Prostate gland (tissue), 2 donors: ENCODE data around the gene KDR.

Source experiments
- POLR2A ChIP-seq: fragments of 450-650 bp; IDR thresholded peaks from one replicate; pipeline ENCODE4 v1.6.1; 2016; ENCODE audit warnings: antibody characterized with exemption, mild to moderate bottlenecking
- POLR2AphosphoS5 ChIP-seq: sonication (generic); formaldehyde crosslinking; IDR thresholded peaks from one replicate; pipeline ENCODE4 v1.6.1; 2017; ENCODE audit warnings: antibody characterized with exemption
- TF ChIP-seq, protein P1 (sequence below), 4 experiments: fragments of 200-600 bp in 2 of 4; fragments of 450-650 bp in 2 of 4; sonication (generic) in 2 of 4; IDR thresholded peaks; 1 replicate in 3 of 4; 2 replicates in 1 of 4; pipeline ENCODE4 v1.5.1; 2016 to 2019; ENCODE audit warnings: antibody characterized with exemption in 4 of 4, mild to moderate bottlenecking in 2 of 4, moderate library complexity in 2 of 4

DNA sequence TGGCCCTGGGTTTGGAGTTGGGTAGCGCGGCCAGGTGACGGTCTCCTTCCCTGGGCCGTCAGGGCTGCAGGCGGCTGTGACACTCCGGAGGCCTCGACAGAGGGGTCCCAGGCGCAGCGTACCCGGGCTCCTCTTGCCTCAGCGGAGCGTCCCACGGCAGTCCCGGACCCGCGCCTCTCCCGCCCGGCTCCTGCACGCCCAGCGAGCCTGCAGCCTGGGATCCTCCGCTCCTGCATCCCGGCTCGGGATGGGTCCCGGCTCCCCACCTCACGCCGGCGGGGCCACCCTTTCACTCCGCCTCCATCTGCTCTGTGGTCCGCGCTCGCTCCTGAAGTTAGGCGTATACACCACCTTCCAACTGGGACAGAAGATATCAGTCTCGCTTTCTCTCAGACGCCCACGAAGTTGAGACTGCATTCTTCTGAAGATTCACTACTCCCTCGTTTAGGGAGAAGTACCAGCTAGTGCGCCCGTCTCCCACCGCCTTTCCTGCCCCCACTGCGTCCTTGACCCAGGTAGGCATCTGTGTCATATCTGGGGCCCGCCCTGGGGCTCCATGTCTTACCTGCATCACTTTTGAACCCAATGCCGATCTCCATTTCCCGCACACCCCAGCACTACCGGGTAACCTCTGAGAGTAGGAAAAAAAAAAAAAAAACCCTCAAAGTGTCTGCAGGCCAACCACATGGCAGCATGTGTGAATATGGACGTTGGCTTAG is 32.3 kb upstream of the KDR start:
- TF ChIP-seq POLR2AphosphoS5: no peak
- TF ChIP-seq, protein P1, sequence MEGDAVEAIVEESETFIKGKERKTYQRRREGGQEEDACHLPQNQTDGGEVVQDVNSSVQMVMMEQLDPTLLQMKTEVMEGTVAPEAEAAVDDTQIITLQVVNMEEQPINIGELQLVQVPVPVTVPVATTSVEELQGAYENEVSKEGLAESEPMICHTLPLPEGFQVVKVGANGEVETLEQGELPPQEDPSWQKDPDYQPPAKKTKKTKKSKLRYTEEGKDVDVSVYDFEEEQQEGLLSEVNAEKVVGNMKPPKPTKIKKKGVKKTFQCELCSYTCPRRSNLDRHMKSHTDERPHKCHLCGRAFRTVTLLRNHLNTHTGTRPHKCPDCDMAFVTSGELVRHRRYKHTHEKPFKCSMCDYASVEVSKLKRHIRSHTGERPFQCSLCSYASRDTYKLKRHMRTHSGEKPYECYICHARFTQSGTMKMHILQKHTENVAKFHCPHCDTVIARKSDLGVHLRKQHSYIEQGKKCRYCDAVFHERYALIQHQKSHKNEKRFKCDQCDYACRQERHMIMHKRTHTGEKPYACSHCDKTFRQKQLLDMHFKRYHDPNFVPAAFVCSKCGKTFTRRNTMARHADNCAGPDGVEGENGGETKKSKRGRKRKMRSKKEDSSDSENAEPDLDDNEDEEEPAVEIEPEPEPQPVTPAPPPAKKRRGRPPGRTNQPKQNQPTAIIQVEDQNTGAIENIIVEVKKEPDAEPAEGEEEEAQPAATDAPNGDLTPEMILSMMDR (IDR thresholded peaks at IDR 0.05): no peak
- TF ChIP-seq POLR2A: no peak
